ENCODE measurements around the gene SLC23A2. TPM values are rescaled to one million over a fixed set of nuclear protein-coding genes. Genes with fewer than 3 reads are reported as not detected.
"Not testable (repeated sequence)": the region's sequence is repeated elsewhere in the genome, so short reads cannot be mapped to it uniquely, and the experiment has no call there.

SLC23A2 gene
- polyA plus RNA-seq, 1 of the 3 experiments (the other 2 are of a cell fraction), result 14.0 TPM

DNA sequence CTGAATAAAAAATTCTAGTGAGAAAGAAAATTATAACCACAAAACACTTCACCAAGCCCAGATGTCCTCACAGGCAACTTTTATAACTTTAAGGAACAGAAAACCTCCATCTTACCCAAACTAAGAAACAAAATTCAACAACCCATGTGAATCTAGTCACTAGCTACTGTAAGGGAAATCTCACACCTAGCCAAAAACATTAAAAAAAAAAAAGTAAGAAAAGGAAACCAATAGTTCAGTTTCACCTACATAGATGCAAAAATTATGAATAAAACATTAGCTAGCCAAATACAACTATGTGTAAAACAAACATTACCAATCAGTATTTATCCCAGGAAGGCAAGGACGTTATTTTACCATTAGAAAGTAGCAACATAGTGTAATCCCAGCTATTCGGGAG, 35.5 kb upstream of the SLC23A2 start (continued):
- TF ChIP-seq, protein P1, sequence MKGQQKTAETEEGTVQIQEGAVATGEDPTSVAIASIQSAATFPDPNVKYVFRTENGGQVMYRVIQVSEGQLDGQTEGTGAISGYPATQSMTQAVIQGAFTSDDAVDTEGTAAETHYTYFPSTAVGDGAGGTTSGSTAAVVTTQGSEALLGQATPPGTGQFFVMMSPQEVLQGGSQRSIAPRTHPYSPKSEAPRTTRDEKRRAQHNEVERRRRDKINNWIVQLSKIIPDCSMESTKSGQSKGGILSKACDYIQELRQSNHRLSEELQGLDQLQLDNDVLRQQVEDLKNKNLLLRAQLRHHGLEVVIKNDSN (IDR thresholded peaks at IDR 0.05; ENCODE audit: borderline replicate concordance, low read depth), result no peak

DNA sequence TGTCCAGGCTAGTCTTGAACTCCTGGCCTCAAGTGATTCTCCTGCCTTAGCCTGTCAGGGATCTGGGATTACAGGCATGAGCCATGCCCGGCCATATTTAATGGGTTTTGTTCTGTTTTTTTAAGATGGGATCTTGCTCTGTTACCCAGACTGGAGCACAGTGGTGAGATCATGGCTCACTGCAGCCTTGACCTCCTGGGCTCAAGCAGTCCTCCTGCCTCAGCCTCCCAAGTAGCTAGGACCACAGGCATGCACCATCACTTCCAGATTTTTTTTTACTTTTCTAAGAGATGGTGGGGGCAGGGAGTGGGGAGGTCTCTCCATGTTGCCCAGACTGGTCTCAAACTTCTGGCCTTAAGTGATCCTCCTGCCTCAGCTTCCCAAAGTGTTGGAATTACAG, 34.2 kb upstream of the SLC23A2 start:
- H3K36me3 ChIP-seq (replicated peaks in 1 of 2; ENCODE audit: control insufficient read depth in 1 of 2, insufficient read depth in 2 of 2, low read length in 1 of 2); H3K4me1 ChIP-seq (ENCODE audit: control insufficient read depth in 1 of 2, insufficient read depth in 2 of 2, low read depth in 1 of 2, low read length in 1 of 2); POLR2A ChIA-PET; H3K27me3 ChIP-seq (ENCODE audit: insufficient read depth); H3K9me3 ChIP-seq; H3K4me3 ChIP-seq (ENCODE audit: low read depth in 2 of 2, low read length in 1 of 2); H3F3A ChIP-seq (replicated peaks; ENCODE audit: insufficient read depth); H3K79me2 ChIP-seq (ENCODE audit: insufficient read depth); H2AFZ ChIP-seq (ENCODE audit: low read depth); DNase-seq; H4K20me1 ChIP-seq (ENCODE audit: insufficient read depth); H3K27ac ChIP-seq (ENCODE audit: low read depth in 2 of 2, low read length in 1 of 2); H3K9me2 ChIP-seq; H3K4me2 ChIP-seq; H3K9ac ChIP-seq: not testable (repeated sequence)
- WGBS (ENCODE audit: low lambda C conversion rate), result 30% methylated on average over 1 of the region's 1 CpG
- CTCF ChIA-PET, result interaction anchor here (1.4 to 1.9 kb wide), 2 partner anchors 66 to 86 kb away, joined by 4 read pairs; no protein-coding TSS in a partner anchor

DNA sequence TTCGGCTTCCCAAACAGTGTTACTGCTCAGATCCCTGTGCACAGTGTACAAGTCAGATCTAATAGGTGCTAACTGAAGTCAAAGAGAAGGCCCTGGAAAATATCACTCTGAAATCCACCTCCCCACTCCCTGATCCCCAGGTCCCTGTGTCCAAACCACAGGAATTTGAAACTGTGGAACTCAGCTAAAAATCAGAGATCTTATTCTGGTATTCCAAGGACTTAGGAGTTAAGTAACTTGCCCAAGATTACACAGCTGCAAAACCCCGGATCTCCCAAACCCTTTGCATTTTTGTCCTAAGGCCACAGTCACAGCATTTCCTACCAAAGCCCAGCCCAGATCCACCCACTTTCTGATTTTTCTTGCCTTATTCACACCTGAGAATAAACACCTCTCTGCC, 32.3 kb upstream of the SLC23A2 start:
- Histone ChIP-seq H3K27me3 (ENCODE audit: insufficient read depth) (no peaks in the 10 kb centered on the region), H2AFZ (ENCODE audit: low read depth) (no peak overlapping the region), H3K79me2 (ENCODE audit: insufficient read depth) (no peaks in the 10 kb centered on the region), H3K4me3 (ENCODE audit: low read depth in 2 of 2, low read length in 1 of 2) (no peak overlapping the region), H4K20me1 (ENCODE audit: insufficient read depth) (no peaks in the 10 kb centered on the region), H3K4me1 (ENCODE audit: control insufficient read depth in 1 of 2, insufficient read depth in 2 of 2, low read depth in 1 of 2, low read length in 1 of 2) (no peaks in the 10 kb centered on the region), H3K4me2 (no peak overlapping the region), H3F3A (replicated peaks; ENCODE audit: insufficient read depth) (no peaks in the 10 kb centered on the region), H3K9me3 (no peaks in the 10 kb centered on the region), H3K36me3 (replicated peaks in 1 of 2; ENCODE audit: control insufficient read depth in 1 of 2, insufficient read depth in 2 of 2, low read length in 1 of 2) (no peaks in the 10 kb centered on the region), H3K9ac (no peak overlapping the region), H3K9me2 (no peaks in the 10 kb centered on the region), H3K27ac (ENCODE audit: low read depth in 2 of 2, low read length in 1 of 2) (no peak overlapping the region; a peak in 1 of 4 replicates)
- TF ChIP-seq TCF12 (IDR thresholded peaks at IDR 0.05) (peak; percentile 13; the same call in 1 of the 2 replicates), ELF1 (IDR thresholded peaks at IDR 0.05) (no peak)
- POLR2A ChIA-PET, result no interaction called here
- CTCF ChIA-PET, result interaction anchor here (1.2 kb wide), 1 partner anchor 33 kb away, joined by 3 read pairs; no protein-coding TSS in a partner anchor
- no peak for DNase-seq
- 68% methylated on average over 2 of the region's 2 CpGs for WGBS (ENCODE audit: low lambda C conversion rate)

DNA sequence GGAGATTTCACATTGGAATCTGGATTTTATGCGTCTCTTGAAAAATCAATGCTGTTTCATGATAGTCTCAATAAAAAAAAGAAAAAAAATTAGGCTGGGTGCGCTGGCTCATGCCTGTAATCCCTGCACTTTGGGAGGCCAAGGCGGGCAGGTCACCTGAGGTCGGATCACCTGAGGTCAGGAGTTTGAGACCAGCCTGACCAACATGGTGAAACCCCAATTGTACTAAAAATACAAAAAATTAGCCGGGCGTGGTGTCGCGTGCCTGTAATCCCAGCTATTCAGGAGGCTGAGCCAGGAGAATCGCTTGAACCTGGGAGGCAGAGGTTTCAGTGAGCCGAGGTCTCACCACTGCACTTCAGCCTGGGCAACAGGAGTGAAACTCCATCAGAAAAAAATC, 30.4 kb upstream of the SLC23A2 start:
- H3K27ac ChIP-seq (ENCODE audit: low read depth in 2 of 2, low read length in 1 of 2); DNase-seq; H2AFZ ChIP-seq (ENCODE audit: low read depth); H3K27me3 ChIP-seq (ENCODE audit: insufficient read depth); CTCF ChIA-PET; H3K4me2 ChIP-seq; H3K4me3 ChIP-seq (ENCODE audit: low read depth in 2 of 2, low read length in 1 of 2); H3K79me2 ChIP-seq (ENCODE audit: insufficient read depth); H3K9me2 ChIP-seq; H3K9ac ChIP-seq; H3F3A ChIP-seq (replicated peaks; ENCODE audit: insufficient read depth); H3K4me1 ChIP-seq (ENCODE audit: control insufficient read depth in 1 of 2, insufficient read depth in 2 of 2, low read depth in 1 of 2, low read length in 1 of 2); H4K20me1 ChIP-seq (ENCODE audit: insufficient read depth); H3K36me3 ChIP-seq (replicated peaks in 1 of 2; ENCODE audit: control insufficient read depth in 1 of 2, insufficient read depth in 2 of 2, low read length in 1 of 2); H3K9me3 ChIP-seq: not testable (repeated sequence)
- WGBS (ENCODE audit: low lambda C conversion rate), result 81% methylated on average over 6 of the region's 10 CpGs
- POLR2A ChIA-PET, result interaction anchor here (0.6 kb wide), 1 partner anchor 89 kb away, joined by 3 read pairs; no protein-coding TSS in a partner anchor

DNA sequence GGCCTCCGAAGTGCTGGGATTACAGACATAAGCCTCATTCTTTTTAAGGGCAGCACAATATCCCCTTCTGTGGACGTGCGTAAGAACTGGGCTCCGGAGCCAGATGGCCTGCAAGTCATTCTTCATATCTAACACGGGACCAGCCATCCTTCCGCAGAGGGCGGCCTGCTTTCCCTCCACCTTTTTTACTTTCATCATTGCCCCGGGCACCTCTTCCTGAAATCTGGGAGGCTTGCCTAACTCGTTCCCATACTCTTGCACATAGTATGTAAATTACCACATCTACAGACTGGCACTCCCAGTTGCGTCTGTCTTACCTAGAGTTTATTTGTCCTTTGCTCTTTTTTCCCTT, 29.9 kb upstream of the SLC23A2 start:
- no peak overlapping the region for H3K4me2 ChIP-seq
- no peaks in the 10 kb centered on the region for H3K9me2 ChIP-seq
- POLR2A ChIA-PET, result no interaction called here
- H2AFZ ChIP-seq (ENCODE audit: low read depth), result no peak overlapping the region
- H3K4me1 ChIP-seq (ENCODE audit: control insufficient read depth in 1 of 2, insufficient read depth in 2 of 2, low read depth in 1 of 2, low read length in 1 of 2), result no peaks in the 10 kb centered on the region
- 76% methylated on average over 10 of the region's 10 CpGs for WGBS (ENCODE audit: low lambda C conversion rate)
- H4K20me1 ChIP-seq (ENCODE audit: insufficient read depth), result no peaks in the 10 kb centered on the region
- no peak overlapping the region for H3K9ac ChIP-seq
- DNase-seq, result peak; percentile 27
- H3K4me3 ChIP-seq (ENCODE audit: low read depth in 2 of 2, low read length in 1 of 2), result no peak overlapping the region
- H3K79me2 ChIP-seq (ENCODE audit: insufficient read depth), result no peaks in the 10 kb centered on the region
- no peaks in the 10 kb centered on the region for H3K9me3 ChIP-seq
- no peaks in the 10 kb centered on the region for H3K27me3 ChIP-seq (ENCODE audit: insufficient read depth)
- H3K27ac ChIP-seq (ENCODE audit: low read depth in 2 of 2, low read length in 1 of 2), result no peak overlapping the region
- no peaks in the 10 kb centered on the region for H3F3A ChIP-seq (replicated peaks; ENCODE audit: insufficient read depth)
- H3K36me3 ChIP-seq (replicated peaks in 1 of 2; ENCODE audit: control insufficient read depth in 1 of 2, insufficient read depth in 2 of 2, low read length in 1 of 2), result no peaks in the 10 kb centered on the region
- CTCF ChIA-PET, result no interaction called here
- TF ChIP-seq MXI1 (IDR thresholded peaks at IDR 0.05; ENCODE audit: low read depth, low read length) (no peak), TEAD4 (IDR thresholded peaks at IDR 0.05; ENCODE audit: borderline replicate concordance, insufficient read depth) (no peak), RXRA (IDR thresholded peaks at IDR 0.05; ENCODE audit: borderline replicate concordance, low read depth) (no peak), RAD21 (IDR thresholded peaks at IDR 0.05; ENCODE audit: low read length) (no peak)
- TF ChIP-seq, protein P1 (IDR thresholded peaks at IDR 0.05; ENCODE audit: borderline replicate concordance, low read depth), result no peak
- TF ChIP-seq, protein P2, sequence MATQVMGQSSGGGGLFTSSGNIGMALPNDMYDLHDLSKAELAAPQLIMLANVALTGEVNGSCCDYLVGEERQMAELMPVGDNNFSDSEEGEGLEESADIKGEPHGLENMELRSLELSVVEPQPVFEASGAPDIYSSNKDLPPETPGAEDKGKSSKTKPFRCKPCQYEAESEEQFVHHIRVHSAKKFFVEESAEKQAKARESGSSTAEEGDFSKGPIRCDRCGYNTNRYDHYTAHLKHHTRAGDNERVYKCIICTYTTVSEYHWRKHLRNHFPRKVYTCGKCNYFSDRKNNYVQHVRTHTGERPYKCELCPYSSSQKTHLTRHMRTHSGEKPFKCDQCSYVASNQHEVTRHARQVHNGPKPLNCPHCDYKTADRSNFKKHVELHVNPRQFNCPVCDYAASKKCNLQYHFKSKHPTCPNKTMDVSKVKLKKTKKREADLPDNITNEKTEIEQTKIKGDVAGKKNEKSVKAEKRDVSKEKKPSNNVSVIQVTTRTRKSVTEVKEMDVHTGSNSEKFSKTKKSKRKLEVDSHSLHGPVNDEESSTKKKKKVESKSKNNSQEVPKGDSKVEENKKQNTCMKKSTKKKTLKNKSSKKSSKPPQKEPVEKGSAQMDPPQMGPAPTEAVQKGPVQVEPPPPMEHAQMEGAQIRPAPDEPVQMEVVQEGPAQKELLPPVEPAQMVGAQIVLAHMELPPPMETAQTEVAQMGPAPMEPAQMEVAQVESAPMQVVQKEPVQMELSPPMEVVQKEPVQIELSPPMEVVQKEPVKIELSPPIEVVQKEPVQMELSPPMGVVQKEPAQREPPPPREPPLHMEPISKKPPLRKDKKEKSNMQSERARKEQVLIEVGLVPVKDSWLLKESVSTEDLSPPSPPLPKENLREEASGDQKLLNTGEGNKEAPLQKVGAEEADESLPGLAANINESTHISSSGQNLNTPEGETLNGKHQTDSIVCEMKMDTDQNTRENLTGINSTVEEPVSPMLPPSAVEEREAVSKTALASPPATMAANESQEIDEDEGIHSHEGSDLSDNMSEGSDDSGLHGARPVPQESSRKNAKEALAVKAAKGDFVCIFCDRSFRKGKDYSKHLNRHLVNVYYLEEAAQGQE (IDR thresholded peaks at IDR 0.05; ENCODE audit: low read depth, low read length), result no peak
